GM19324 (cell line): ENCODE measurements around the gene DCTN5.
"Not testable (repeated sequence)": the region's sequence is repeated elsewhere in the genome, so short reads cannot be mapped to it uniquely, and the experiment has no call there.

Source experiments
- ATAC-seq: cut with Tn5 transposase; IDR thresholded peaks from one replicate; pipeline ENCODE4 v1.9.1; 2021; ENCODE audit warnings: mild to moderate bottlenecking, moderate library complexity; ENCODE audit not compliant: unreplicated experiment, low FRiP score

DCTN5 gene

GRCh38 chr16:23691483-23692189, 50.4 kb downstream of the DCTN5 start:
- no peak for ATAC-seq

GRCh38 chr16:23692190-23692837, 51.0 kb downstream of the DCTN5 start:
- no peak for ATAC-seq

DNA sequence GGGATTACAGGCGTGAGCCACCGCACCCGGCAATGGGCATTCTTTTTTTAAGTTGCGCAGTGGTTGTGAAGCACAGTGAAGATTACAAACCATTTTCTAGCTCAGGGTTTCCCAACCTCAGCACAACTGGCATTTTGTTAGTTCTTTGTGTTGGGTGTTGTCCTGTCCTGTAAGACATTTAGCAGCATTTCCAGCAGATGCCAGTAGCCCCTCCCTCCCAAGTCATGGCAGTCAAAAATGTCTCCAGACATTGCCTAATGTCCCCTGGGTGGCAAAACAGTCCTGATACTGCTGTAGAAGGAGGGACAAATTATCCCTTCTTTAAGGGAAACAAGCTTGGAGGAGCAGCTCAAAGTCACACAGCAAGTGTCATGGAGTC, 53.0 kb downstream of the DCTN5 start:
- ATAC-seq = no peak

- no peak for ATAC-seq
Measured at GRCh38 chr16:23694644-23695373, 53.5 kb downstream of the DCTN5 start.

GRCh38 chr16:23695756-23696155, 54.5 kb downstream of the DCTN5 start:
- no peak for ATAC-seq

GRCh38 chr16:23699100-23699499, 57.8 kb downstream of the DCTN5 start:
- peak; percentile 44 for ATAC-seq

DNA sequence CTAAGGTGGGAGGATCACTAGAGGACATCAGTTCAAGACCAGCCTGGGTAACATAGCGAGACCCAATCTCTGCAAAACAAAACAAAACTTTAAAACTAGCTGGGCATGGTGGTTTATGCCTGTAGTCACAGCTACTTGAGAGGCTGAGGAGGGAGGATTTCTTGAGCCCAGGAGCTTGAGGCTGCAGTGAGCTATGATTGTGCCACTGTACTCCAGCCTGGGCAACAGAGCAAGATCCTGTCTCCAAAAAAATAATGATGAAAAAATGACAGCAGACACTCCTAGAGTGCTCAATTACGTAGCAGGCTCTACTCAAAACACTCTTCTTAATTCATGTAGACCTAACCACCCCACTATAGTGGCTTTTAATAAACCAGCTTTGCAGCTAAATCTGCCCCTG, 58.8 kb downstream of the DCTN5 start:
- no peak for ATAC-seq

- no peak for ATAC-seq
Measured at GRCh38 chr16:23700509-23700908, 59.2 kb downstream of the DCTN5 start.

DNA sequence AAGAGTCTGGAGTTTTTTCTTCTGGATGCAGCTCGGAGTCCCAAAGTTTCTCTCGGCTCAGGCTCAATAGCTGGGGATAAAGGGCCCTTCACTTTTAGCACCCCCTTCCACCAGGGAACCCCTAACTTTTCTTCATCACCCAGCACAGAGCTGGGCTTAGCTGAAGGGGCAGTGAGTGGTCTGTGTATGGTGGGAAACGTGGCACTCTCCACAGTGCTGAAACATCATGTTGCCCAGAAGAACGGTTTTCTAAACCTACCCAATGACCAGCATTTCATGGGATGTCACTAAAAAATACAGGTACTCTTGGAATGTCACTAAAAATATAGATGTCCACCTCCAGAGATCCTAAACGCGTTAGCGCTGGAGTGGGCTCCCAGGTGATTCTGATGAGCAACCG, 59.8 kb downstream of the DCTN5 start:
- no peak for ATAC-seq

- ATAC-seq = no peak
Measured at GRCh38 chr16:23702951-23703350, 61.7 kb downstream of the DCTN5 start.

DNA sequence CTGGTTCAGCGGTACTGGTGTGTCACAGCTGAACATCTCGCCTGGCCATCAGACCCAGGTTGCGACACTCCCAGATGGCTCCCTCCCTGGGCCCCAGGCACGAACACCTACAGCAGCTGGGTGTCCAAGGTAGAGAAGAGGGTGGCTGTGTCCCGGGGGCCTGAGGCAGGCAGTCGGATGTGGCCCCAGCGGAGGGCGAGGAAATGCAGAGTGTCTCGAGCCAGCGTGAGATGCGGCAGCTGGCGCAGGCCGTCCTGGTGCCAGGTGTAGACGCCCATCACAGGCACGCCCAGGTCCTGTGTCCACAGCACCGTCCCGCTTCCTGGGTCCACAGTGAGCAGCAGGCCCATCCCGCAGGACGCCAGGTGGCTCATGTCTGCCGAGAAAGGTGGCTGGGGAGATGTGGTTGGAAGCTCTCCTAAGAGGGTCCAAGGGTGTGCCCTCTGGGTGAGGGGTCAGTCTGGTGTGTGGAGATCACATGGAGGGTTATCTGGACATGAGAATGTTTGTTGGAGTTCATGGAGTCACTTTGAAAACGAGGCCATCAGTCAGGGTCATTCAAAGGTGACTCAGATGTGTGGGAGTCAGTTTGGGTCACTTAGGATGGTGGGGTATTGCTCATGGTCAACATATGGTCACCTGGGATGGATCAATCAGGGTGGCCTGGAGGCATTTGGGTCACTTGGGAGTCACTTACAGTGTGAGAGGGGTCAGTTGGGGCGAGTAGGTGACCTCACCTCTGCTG, 63.7 kb downstream of the DCTN5 start:
- ATAC-seq = no peak

DNA sequence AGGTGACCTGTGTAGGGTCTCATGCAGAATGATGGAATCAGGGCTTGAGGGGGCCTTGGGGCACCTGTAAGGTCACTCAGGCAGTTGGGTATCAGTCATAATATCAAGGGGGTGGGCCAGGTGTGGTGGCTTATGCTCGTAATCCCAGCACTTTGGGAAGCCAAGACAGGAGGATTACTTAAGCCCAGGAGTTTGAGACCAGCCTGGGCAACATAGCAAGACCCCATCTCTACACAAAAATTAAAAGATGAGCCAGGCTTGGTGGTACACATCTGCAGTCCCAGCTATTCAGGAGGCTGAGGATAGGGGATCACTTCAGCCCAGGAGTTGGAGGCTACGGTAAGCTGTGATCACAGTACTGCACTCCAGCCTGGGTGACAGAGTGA, 64.2 kb downstream of the DCTN5 start:
- no peak for ATAC-seq

GRCh38 chr16:23706439-23706838, 65.2 kb downstream of the DCTN5 start:
- ATAC-seq = no peak

DNA sequence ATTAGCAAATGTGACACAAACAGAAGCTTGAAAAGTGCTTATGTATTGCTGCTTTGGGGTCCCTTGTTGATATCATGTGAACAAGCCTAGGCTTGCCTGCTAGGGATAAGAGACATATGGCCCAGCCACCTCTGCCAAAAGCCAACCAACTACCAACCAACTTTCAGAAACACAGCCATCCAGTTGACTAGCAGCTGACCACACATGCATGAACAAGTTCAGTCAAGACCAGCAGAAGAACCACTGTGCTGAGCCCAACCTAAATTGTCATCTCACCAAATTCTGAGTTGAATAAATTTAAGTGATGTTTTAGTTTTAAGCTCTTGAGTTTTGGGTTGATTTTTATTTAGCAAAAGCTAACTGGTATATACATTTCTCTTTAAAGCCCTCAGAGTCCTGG, 68.3 kb downstream of the DCTN5 start:
- ATAC-seq = no peak

DNA sequence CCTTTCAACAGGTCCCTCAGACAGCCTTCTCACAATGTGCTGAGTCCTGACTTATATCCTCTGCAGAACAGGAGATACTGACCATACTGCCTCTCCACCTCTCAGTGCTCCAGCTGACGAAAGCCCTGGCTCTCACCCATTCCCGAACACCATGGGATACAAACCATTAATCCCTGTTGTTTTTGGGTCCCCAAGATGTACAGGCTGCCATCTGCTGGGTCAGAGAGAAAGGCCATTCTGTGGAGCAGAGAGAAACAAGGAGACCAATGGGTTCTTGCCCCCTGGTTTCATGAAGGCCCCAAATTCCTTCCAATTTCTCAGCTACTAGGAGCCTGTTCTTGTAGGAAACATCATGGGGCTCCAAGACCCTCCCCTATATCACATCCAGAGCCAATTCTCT, 68.7 kb downstream of the DCTN5 start:
- ATAC-seq = no peak

GRCh38 chr16:23710504-23710903, 69.2 kb downstream of the DCTN5 start:
- no peak for ATAC-seq

- no peak for ATAC-seq
Measured at GRCh38 chr16:23711785-23712184, 70.5 kb downstream of the DCTN5 start.

- no peak for ATAC-seq
Measured at GRCh38 chr16:23712976-23713375, 71.7 kb downstream of the DCTN5 start, which contains the start of gene ERN2. TSS of gene ERN2 (minus strand) at chr16:23713222. CDS start at chr16:23713187, 35 bp downstream.

DNA sequence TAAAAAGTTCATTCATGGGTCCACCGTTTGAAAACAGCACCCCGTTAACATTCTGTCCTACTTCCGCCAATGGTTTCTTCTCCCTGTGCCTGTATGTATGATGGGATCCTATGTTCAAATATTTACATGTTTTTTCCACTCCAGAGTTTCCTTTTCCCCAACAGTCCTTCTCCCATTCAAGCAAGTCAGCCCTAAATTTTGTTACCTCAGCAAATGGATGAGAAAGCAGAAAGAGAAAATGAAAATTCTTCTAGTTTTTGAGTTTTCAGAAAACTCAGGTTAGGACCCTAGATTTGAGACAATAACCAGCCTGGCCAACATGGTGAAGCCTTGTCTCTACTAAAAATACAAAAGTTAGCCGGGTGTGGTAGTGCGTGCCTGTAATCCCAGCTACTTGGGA, 75.2 kb downstream of the DCTN5 start:
- ATAC-seq = no peak

DNA sequence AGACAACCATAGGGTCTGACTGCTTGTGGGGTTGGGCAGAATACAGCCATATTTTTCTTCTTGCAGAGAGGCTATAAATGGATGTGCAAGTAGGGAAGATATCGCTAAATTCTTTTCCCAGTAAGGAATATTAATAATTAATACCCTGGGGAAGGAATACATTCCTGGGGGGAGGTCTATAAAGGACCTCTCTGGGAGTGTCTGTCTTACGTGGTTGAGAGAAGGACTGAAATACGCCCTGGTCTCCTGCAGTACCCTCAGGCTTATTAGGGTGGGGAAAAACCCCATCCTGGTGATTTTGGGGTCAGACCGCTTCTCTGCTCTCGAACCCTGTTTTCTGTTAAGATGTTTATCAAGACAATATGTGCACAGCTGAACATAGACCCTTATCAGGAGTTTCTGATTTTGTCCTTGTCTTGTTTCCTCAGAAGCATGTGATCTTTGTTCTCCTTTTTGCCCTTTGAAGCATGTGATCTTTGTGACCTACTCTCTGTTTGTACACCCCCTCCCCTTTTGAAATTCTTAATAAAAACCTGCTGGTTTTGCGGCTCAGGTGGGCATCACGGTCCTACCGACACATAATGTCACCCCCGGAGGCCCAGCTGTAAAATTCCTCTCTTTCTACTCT, 81.5 kb downstream of the DCTN5 start:
- not testable (repeated sequence) for ATAC-seq
